Measurements from ENCODE around the gene NIPAL4.

Gene NIPAL4

DNA sequence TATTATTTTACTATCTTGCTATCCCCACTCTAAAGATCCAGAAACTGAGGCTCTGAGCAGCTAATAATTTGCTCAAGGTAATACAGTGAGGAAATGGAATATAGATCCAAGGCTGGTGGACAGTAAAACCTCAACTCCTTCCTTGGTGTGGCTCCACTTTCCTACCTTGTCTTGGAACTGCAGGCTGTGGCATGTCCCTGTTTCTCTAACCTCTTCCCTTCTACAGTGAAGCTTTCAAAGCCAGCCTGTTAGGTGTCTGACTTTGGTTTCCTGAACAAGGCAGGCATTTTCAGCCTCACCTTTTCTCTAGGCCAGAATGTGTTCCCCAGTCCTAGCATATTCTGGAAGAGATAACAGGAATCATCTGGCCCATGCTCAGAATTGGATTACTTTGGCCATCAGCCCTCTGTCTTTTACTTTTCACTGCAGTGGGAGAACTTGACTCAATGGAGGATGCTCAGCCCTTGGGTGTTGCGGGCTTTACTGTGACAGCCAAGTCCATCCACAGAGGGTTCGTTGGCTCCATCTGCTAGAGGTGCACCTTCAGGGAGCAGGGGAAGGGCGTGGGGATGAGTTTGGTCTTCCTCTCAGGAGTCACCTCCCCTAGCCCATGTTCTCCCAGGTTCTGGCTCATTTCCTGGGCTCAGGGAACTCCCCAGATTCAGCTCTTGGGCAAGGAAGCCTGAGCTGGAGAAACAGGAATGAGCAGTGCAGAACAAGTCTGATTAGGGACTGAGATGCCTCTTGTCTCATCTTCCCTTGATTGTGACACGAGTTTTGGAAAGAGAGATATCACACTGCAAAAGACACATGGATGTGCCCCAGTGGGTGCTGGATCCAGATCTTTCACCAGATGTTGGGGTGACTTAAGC lies 1.1 kb downstream of the NIPAL4 start:
- H3K79me2 ChIP-seq (ENCODE audit: control insufficient read depth, low read length), result no peaks in the 10 kb centered on the region
- H3K9me3 ChIP-seq (ENCODE audit: control insufficient read depth, insufficient read depth, low read length), result no peaks in the 10 kb centered on the region
- H3F3A ChIP-seq (ENCODE audit: control insufficient read depth, insufficient read depth), result peaks cover 11% of the 10 kb centered on the region; the same call in 1 of the 2 replicates
- no peaks in the 10 kb centered on the region for H4K20me1 ChIP-seq (ENCODE audit: control insufficient read depth, insufficient read depth, low read depth, low read length)
- no peak for TF ChIP-seq EZH2phosphoT487 (IDR thresholded peaks at IDR 0.05; ENCODE audit: borderline replicate concordance, low read length)
- no peak for TF ChIP-seq CTCF (IDR thresholded peaks at IDR 0.05; ENCODE audit: low read depth, low read length, poor library complexity, severe bottlenecking)
- H3K36me3 ChIP-seq (ENCODE audit: control insufficient read depth, low read length), result no peaks in the 10 kb centered on the region
- H3K27ac ChIP-seq (ENCODE audit: low read depth, low read length), result no peak overlapping the region
- H3K27me3 ChIP-seq (ENCODE audit: control insufficient read depth, low read length), result peaks cover 11% of the 10 kb centered on the region
- no peak overlapping the region for H3K4me3 ChIP-seq (ENCODE audit: low read length)
- H3K4me1 ChIP-seq (ENCODE audit: control insufficient read depth, low read length), result peaks cover 39% of the 10 kb centered on the region
- H3K4me2 ChIP-seq (ENCODE audit: low read length), result peak overlapping the region; percentile 69
- H3K9me2 ChIP-seq (replicated peaks; ENCODE audit: control insufficient read depth, low read length), result no peaks in the 10 kb centered on the region

DNA sequence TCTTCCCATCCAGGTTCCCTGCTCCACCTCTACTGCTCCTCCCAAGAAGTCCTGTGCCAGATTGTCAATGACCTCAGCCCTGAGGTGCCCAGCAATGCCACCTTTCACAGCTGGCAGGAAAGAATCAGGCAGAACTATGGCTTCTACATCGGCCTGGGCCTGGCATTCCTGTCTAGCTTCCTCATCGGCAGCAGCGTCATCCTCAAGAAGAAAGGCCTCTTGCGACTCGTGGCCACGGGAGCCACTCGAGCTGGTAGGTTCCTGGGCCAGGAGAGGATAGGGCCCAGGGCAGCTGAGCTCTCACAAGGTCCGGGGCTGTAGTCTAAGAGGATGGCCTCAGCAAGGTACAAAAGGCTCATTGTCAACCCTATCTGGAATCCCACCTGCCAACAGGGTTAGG lies 3.1 kb downstream of the NIPAL4 start:
- H3K4me3 ChIP-seq (ENCODE audit: low read length), result no peak overlapping the region
- no peak overlapping the region for H3K4me2 ChIP-seq (ENCODE audit: low read length)
- no peaks in the 10 kb centered on the region for H4K20me1 ChIP-seq (ENCODE audit: control insufficient read depth, insufficient read depth, low read depth, low read length)
- H3K27ac ChIP-seq (ENCODE audit: low read depth, low read length), result no peak overlapping the region
- peaks cover 11% of the 10 kb centered on the region for H3K27me3 ChIP-seq (ENCODE audit: control insufficient read depth, low read length)
- H3F3A ChIP-seq (ENCODE audit: control insufficient read depth, insufficient read depth), result 0 out of 2 replicates have a peak, but pooled peaks cover 5% of the 10 kb centered on the region
- H3K79me2 ChIP-seq (ENCODE audit: control insufficient read depth, low read length), result no peaks in the 10 kb centered on the region
- H3K36me3 ChIP-seq (ENCODE audit: control insufficient read depth, low read length), result no peaks in the 10 kb centered on the region
- H3K9me3 ChIP-seq (ENCODE audit: control insufficient read depth, insufficient read depth, low read length), result no peaks in the 10 kb centered on the region
- H3K9me2 ChIP-seq (replicated peaks; ENCODE audit: control insufficient read depth, low read length), result no peaks in the 10 kb centered on the region
- no peak for TF ChIP-seq EZH2phosphoT487 (IDR thresholded peaks at IDR 0.05; ENCODE audit: borderline replicate concordance, low read length)
- no peak for TF ChIP-seq CTCF (IDR thresholded peaks at IDR 0.05; ENCODE audit: low read depth, low read length, poor library complexity, severe bottlenecking)
- peaks cover 32% of the 10 kb centered on the region for H3K4me1 ChIP-seq (ENCODE audit: control insufficient read depth, low read length)

GRCh38 chr5:157463621-157464518 lies 3.9 kb downstream of the NIPAL4 start:
- H3K27ac ChIP-seq (ENCODE audit: low read depth, low read length), result no peak overlapping the region
- H3K27me3 ChIP-seq (ENCODE audit: control insufficient read depth, low read length), result peaks cover 11% of the 10 kb centered on the region
- H3K36me3 ChIP-seq (ENCODE audit: control insufficient read depth, low read length), result no peaks in the 10 kb centered on the region
- no peak overlapping the region for H3K4me2 ChIP-seq (ENCODE audit: low read length)
- H3F3A ChIP-seq (ENCODE audit: control insufficient read depth, insufficient read depth), result no peaks in the 10 kb centered on the region
- H4K20me1 ChIP-seq (ENCODE audit: control insufficient read depth, insufficient read depth, low read depth, low read length), result no peaks in the 10 kb centered on the region
- no peaks in the 10 kb centered on the region for H3K79me2 ChIP-seq (ENCODE audit: control insufficient read depth, low read length)
- H3K9me2 ChIP-seq (replicated peaks; ENCODE audit: control insufficient read depth, low read length), result no peaks in the 10 kb centered on the region
- H3K9me3 ChIP-seq (ENCODE audit: control insufficient read depth, insufficient read depth, low read length), result no peaks in the 10 kb centered on the region
- TF ChIP-seq CTCF (IDR thresholded peaks at IDR 0.05; ENCODE audit: low read depth, low read length, poor library complexity, severe bottlenecking) (no peak), EZH2phosphoT487 (IDR thresholded peaks at IDR 0.05; ENCODE audit: borderline replicate concordance, low read length) (no peak)
- H3K4me1 ChIP-seq (ENCODE audit: control insufficient read depth, low read length), result peaks cover 24% of the 10 kb centered on the region
- no peak overlapping the region for H3K4me3 ChIP-seq (ENCODE audit: low read length)

Data from DOHH2 (cell line).